Activated T-cell treated with anti-CD3 and anti-CD28 coated beads, Interleukin-2, amount 50 U/mL, for 4 hours (primary cell): Measurements from ENCODE around the gene GNAQ. TPM values are rescaled to one million over a fixed set of nuclear protein-coding genes. Genes with fewer than 3 reads are reported as not detected.

Experiments
- ATAC-seq, 2 donors: fragments of 200-7000 bp; cut with Tn5 transposase; one replicate each; pipeline ENCODE4 v1.10.0; 2021
- DNase-seq: peaks from one replicate; pipeline ENCODE4 v3.0.0-alpha.2; 2020
- H3K27me3 Mint-ChIP-seq: one replicate; pipeline ENCODE4 v1.8.0; 2021; ENCODE audit warnings: low read depth, mixed read lengths
- H3K36me3 Mint-ChIP-seq: one replicate; pipeline ENCODE4 v1.8.0; 2022; ENCODE audit warnings: mixed read lengths; ENCODE audit not compliant: insufficient read depth
- H3K4me1 Mint-ChIP-seq: one replicate; pipeline ENCODE4 v1.8.0; 2021; ENCODE audit warnings: low read depth, mixed read lengths
- H3K4me3 Mint-ChIP-seq: one replicate; pipeline ENCODE4 v1.8.0; 2021; ENCODE audit warnings: mild to moderate bottlenecking, moderate library complexity, mixed read lengths
- H3K9me3 Mint-ChIP-seq: one replicate; pipeline ENCODE4 v1.8.0; 2021; ENCODE audit warnings: mixed read lengths
- total RNA-seq, 3 donors: library from RNA; stranded (reverse); gene quantifications; one replicate each; pipeline ENCODE4 v1.2.1, GENCODE V29; 2021

GNAQ gene
- total RNA-seq, 3 donors from 2014 or later: 18.2 to 20.1 (median 18.9) TPM

DNA sequence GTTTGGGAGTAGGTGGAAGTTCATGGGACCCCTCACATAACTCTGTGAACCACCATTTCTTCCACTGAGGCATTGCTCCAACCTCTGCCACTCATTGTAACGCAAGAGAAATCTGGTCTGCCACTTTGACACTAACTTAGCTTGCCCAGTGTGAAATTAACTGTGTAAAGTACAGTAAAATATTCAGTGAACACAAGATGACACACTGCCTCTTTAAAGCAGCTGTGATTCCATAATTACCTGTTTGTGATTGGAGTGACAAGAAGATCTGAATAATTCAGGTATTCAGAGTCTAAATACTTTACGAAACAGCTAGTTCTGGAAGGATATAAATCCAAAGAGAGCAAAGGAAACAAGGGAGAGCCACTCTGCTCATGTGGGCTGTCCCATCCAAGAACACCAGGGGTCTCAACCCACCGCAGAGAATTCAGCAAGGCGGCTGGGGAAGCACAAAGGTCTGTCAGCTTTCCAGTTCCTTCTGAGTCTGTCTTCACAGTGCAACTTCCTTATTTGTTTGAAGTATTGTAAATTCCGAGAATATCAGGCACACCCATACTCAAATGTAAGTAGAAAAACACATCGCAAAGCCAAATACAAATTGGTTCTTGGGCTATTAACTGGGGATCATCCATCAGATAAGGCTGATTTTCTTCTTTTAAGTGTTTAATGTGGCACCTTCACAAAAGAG is 86.9 kb downstream of the GNAQ start:
- no peaks in the 10 kb centered on the region for H3K36me3 Mint-ChIP-seq
- H3K4me1 Mint-ChIP-seq: peaks cover 52% of the 10 kb centered on the region
- H3K4me3 Mint-ChIP-seq: peak overlapping the region; percentile 34
- ATAC-seq: peak in 1 of 2 donors; percentile 53
- no peaks in the 10 kb centered on the region for H3K27me3 Mint-ChIP-seq
- H3K9me3 Mint-ChIP-seq: no peaks in the 10 kb centered on the region
- DNase-seq: peak; percentile 6

DNA sequence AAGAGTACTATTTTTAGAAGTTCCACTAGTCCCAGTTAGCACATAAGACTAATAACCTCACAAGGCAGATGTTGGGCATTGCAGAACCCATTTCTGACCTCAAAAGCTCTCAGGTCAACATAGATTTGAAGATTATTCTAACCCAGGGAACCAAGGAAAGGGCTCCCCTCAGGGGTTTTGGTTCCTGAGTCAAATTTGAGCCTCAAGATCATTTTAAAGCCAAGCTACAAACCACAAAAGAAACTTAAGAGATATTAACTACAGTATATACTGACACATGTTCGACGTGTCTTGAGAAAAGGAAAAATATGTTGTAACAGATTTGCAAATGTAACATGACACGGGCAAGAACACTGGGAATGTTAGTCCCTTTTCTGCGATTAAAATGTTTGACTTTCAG is 88.6 kb downstream of the GNAQ start:
- H3K27me3 Mint-ChIP-seq: no peaks in the 10 kb centered on the region
- DNase-seq: no peak
- ATAC-seq: no peak
- no peak overlapping the region for H3K4me3 Mint-ChIP-seq
- H3K9me3 Mint-ChIP-seq: no peaks in the 10 kb centered on the region
- H3K36me3 Mint-ChIP-seq: no peaks in the 10 kb centered on the region
- H3K4me1 Mint-ChIP-seq: peaks cover 57% of the 10 kb centered on the region

- H3K27me3 Mint-ChIP-seq: no peaks in the 10 kb centered on the region
- ATAC-seq (peak in 1 of 2 donors; percentile 59), DNase-seq (no peak)
- no peaks in the 10 kb centered on the region for H3K9me3 Mint-ChIP-seq
- H3K4me1 Mint-ChIP-seq: peaks cover 39% of the 10 kb centered on the region
- H3K36me3 Mint-ChIP-seq: peaks cover 5% of the 10 kb centered on the region
- H3K4me3 Mint-ChIP-seq: no peak overlapping the region
Observed at GRCh38 chr9:77939149-77939668, 92.4 kb downstream of the GNAQ start.

- Mint-ChIP-seq H3K4me1 (peaks cover 30% of the 10 kb centered on the region), H3K36me3 (peaks cover 5% of the 10 kb centered on the region), H3K27me3 (no peaks in the 10 kb centered on the region), H3K9me3 (no peaks in the 10 kb centered on the region), H3K4me3 (no peak overlapping the region)
- ATAC-seq (no peak), DNase-seq (no peak)
Observed at GRCh38 chr9:77938163-77938562, 93.4 kb downstream of the GNAQ start.

- Mint-ChIP-seq H3K27me3 (no peaks in the 10 kb centered on the region), H3K4me3 (no peak overlapping the region), H3K36me3 (peaks cover 8% of the 10 kb centered on the region), H3K9me3 (no peaks in the 10 kb centered on the region), H3K4me1 (peaks cover 26% of the 10 kb centered on the region)
- no peak for ATAC-seq
- DNase-seq: no peak
Observed at GRCh38 chr9:77935974-77936373, 95.6 kb downstream of the GNAQ start.

DNA sequence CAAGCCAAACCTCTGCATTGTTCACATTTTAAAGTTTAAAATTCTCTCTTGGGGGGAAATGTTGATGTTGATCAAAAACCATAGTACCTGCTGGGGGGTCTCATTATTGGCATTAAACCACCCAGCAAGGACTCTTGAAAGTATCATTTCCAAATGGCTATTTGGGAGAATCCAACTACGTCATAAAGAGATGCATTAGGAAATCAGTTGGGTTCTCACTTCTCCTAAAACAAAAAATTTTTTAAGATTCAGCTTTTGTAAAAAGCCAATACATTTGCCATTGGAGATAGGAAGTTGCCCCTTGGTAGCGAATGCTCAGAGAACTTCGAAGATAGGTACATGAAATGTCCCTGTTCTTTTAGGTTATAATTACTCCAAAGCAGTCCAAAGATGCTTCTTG is 96.4 kb downstream of the GNAQ start:
- no peak for DNase-seq
- ATAC-seq: no peak
- Mint-ChIP-seq H3K27me3 (no peaks in the 10 kb centered on the region), H3K4me3 (no peak overlapping the region), H3K4me1 (peaks cover 26% of the 10 kb centered on the region), H3K9me3 (no peaks in the 10 kb centered on the region), H3K36me3 (peaks cover 8% of the 10 kb centered on the region)

- H3K4me1 Mint-ChIP-seq: peaks cover 20% of the 10 kb centered on the region
- peaks cover 8% of the 10 kb centered on the region for H3K36me3 Mint-ChIP-seq
- H3K4me3 Mint-ChIP-seq: no peak overlapping the region
- DNase-seq (no peak), ATAC-seq (no peak)
- H3K27me3 Mint-ChIP-seq: no peaks in the 10 kb centered on the region
- no peaks in the 10 kb centered on the region for H3K9me3 Mint-ChIP-seq
Observed at GRCh38 chr9:77933976-77934375, 97.6 kb downstream of the GNAQ start.

GRCh38 chr9:77933019-77933418 is 98.6 kb downstream of the GNAQ start:
- DNase-seq: no peak
- H3K4me3 Mint-ChIP-seq: no peak overlapping the region
- H3K4me1 Mint-ChIP-seq: peaks cover 21% of the 10 kb centered on the region
- H3K9me3 Mint-ChIP-seq: no peaks in the 10 kb centered on the region
- H3K27me3 Mint-ChIP-seq: no peaks in the 10 kb centered on the region
- ATAC-seq: no peak
- peaks cover 10% of the 10 kb centered on the region for H3K36me3 Mint-ChIP-seq

DNA sequence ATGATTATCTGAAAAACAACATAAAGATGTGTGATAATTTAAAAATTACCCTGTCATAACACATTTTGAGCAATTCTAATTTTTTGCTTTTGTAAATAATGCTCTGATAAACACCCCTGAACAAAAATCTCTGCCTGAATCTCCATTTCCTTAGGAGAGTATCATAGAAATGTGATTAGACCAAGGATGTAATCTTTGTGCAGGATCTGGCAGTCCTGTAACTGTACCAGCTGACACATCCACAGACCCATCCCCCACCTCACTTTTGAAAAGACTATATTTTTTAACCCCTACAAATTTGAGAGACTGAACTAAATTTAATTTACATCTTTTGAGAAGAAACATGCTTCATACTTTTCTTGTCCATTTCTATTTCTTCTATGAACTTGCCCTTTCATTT is 101.7 kb downstream of the GNAQ start:
- no peaks in the 10 kb centered on the region for H3K9me3 Mint-ChIP-seq
- peaks cover 7% of the 10 kb centered on the region for H3K36me3 Mint-ChIP-seq
- ATAC-seq: no peak
- peaks cover 30% of the 10 kb centered on the region for H3K4me1 Mint-ChIP-seq
- H3K27me3 Mint-ChIP-seq: no peaks in the 10 kb centered on the region
- DNase-seq: no peak
- H3K4me3 Mint-ChIP-seq: no peak overlapping the region

GRCh38 chr9:77927265-77927664 is 104.3 kb downstream of the GNAQ start:
- DNase-seq (no peak), ATAC-seq (no peak)
- H3K36me3 Mint-ChIP-seq: peaks cover 2% of the 10 kb centered on the region
- H3K9me3 Mint-ChIP-seq: no peaks in the 10 kb centered on the region
- H3K4me1 Mint-ChIP-seq: peaks cover 23% of the 10 kb centered on the region
- no peak overlapping the region for H3K4me3 Mint-ChIP-seq
- H3K27me3 Mint-ChIP-seq: no peaks in the 10 kb centered on the region

- ATAC-seq: peak in 1 of 2 donors; percentile 48
Observed at GRCh38 chr9:77926371-77926878, 105.2 kb downstream of the GNAQ start.

GRCh38 chr9:77922591-77922990 is 109.0 kb downstream of the GNAQ start:
- no peak overlapping the region for H3K4me3 Mint-ChIP-seq
- peaks cover 22% of the 10 kb centered on the region for H3K4me1 Mint-ChIP-seq
- peaks cover 22% of the 10 kb centered on the region for H3K36me3 Mint-ChIP-seq
- H3K27me3 Mint-ChIP-seq: no peaks in the 10 kb centered on the region
- DNase-seq: no peak
- H3K9me3 Mint-ChIP-seq: no peaks in the 10 kb centered on the region
- ATAC-seq: no peak

More at GRCh38 chr9:77926371-77926878, 105.2 kb downstream of the GNAQ start:
- Mint-ChIP-seq H3K27me3 (no peaks in the 10 kb centered on the region), H3K4me1 (peaks cover 24% of the 10 kb centered on the region), H3K4me3 (no peak overlapping the region), H3K36me3 (peaks cover 6% of the 10 kb centered on the region), H3K9me3 (no peaks in the 10 kb centered on the region)
- no peak for DNase-seq

- Mint-ChIP-seq H3K27me3 (no peaks in the 10 kb centered on the region), H3K36me3 (peaks cover 26% of the 10 kb centered on the region), H3K4me3 (no peak overlapping the region), H3K4me1 (peaks cover 21% of the 10 kb centered on the region), H3K9me3 (no peaks in the 10 kb centered on the region)
- DNase-seq (no peak), ATAC-seq (no peak)
Observed at GRCh38 chr9:77917800-77918199, 113.8 kb downstream of the GNAQ start.

- DNase-seq (no peak), ATAC-seq (no peak)
- Mint-ChIP-seq H3K4me1 (peaks cover 25% of the 10 kb centered on the region), H3K36me3 (peaks cover 27% of the 10 kb centered on the region), H3K9me3 (no peaks in the 10 kb centered on the region), H3K4me3 (no peak overlapping the region), H3K27me3 (no peaks in the 10 kb centered on the region)
Observed at GRCh38 chr9:77916820-77917219, 114.8 kb downstream of the GNAQ start.

DNA sequence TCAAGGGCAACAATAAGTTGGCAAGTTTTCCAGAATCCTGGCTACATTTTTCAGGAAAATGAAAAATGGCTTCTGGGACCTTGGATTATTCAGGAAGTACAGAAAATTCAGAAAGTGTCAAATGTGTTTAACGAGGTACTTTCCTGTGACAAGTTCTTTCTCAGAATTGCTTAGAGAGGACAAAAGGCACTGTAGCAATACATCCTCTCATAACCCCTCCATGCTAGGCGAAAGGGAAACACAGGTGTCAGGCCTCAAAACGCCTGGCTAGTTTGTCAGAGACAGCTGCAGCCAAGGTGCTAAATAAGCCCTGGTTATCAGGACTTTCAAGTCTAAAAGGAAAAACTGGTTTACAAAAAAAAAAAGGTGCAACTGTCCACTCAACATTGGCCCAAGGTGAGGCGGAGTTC is 115.2 kb downstream of the GNAQ start:
- ATAC-seq (no peak), DNase-seq (no peak)
- Mint-ChIP-seq H3K36me3 (peaks cover 26% of the 10 kb centered on the region), H3K27me3 (no peaks in the 10 kb centered on the region), H3K4me1 (peaks cover 29% of the 10 kb centered on the region), H3K4me3 (no peak overlapping the region), H3K9me3 (no peaks in the 10 kb centered on the region)
